GM23338 (cell line): ENCODE measurements around the gene LRRC25. TPM values are rescaled to one million over a fixed set of nuclear protein-coding genes. Genes with fewer than 3 reads are reported as not detected.

ENCODE experiments used
- ATAC-seq: fragments of 200-7000 bp; cut with Tn5 transposase; 3 replicates; pipeline ENCODE4 v1.9.1; 2020
- DNase-seq: peaks from one replicate; pipeline ENCODE4 v3.0.0-alpha.2; 2015; ENCODE audit warnings: low spot score
- H2AFZ ChIP-seq: fragments of 200-600 bp; sonication (generic); 2 replicates; pipeline ENCODE4 v1.8.0; 2016; ENCODE audit warnings: antibody characterized with exemption, mild to moderate bottlenecking, moderate library complexity
- H3F3A ChIP-seq: fragments of 200-600 bp; sonication (generic); replicated peaks from 2 replicates; pipeline ENCODE4 v1.8.0; 2017; ENCODE audit warnings: antibody characterized with exemption, mixed run types, low read depth
- H3K27ac ChIP-seq: fragments of 200-600 bp; sonication (generic); 2 replicates; pipeline ENCODE4 v1.6.1; 2016; ENCODE audit warnings: low read depth
- H3K27me3 ChIP-seq: fragments of 200-600 bp; sonication (generic); 2 replicates; pipeline ENCODE4 v1.8.0; 2016; ENCODE audit warnings: mild to moderate bottlenecking, mixed run types, moderate library complexity; ENCODE audit not compliant: insufficient read depth
- H3K36me3 ChIP-seq: fragments of 200-600 bp; sonication (generic); 2 replicates; pipeline ENCODE4 v1.8.0; 2016; ENCODE audit warnings: mild to moderate bottlenecking; ENCODE audit not compliant: insufficient read depth
- H3K4me1 ChIP-seq: fragments of 200-600 bp; sonication (generic); 2 replicates; pipeline ENCODE4 v1.8.0; 2016; ENCODE audit warnings: mild to moderate bottlenecking, moderate library complexity; ENCODE audit not compliant: insufficient read depth
- H3K4me2 ChIP-seq: fragments of 200-600 bp; sonication (generic); 2 replicates; pipeline ENCODE4 v1.7.1; 2017; ENCODE audit warnings: mixed run types
- H3K4me3 ChIP-seq: fragments of 200-600 bp; sonication (generic); 2 replicates; pipeline ENCODE4 v1.6.1; 2016; ENCODE audit warnings: mixed run types
- H3K79me2 ChIP-seq: fragments of 200-600 bp; sonication (generic); replicated peaks from 2 replicates; pipeline ENCODE4 v1.8.0; 2017; ENCODE audit warnings: mild to moderate bottlenecking; ENCODE audit not compliant: insufficient read depth
- H3K9me2 ChIP-seq: fragments of 200-600 bp; sonication (generic); 2 replicates; pipeline ENCODE4 v1.8.0; 2017; ENCODE audit not compliant: insufficient read depth
- H4K20me1 ChIP-seq: fragments of 200-600 bp; sonication (generic); replicated peaks from 2 replicates; pipeline ENCODE4 v1.8.0; 2017; ENCODE audit warnings: mild to moderate bottlenecking; ENCODE audit not compliant: insufficient read depth
- H3K27ac Mint-ChIP-seq: 2 replicates; pipeline ENCODE4 v1.8.0; 2020; ENCODE audit warnings: inconsistent platforms, mild to moderate bottlenecking, moderate library complexity, mixed read lengths
- H3K27me3 Mint-ChIP-seq: 3 replicates; pipeline ENCODE4 v1.8.0; 2022; ENCODE audit warnings: low read depth, mild to moderate bottlenecking, moderate library complexity, mixed read lengths, inconsistent platforms; ENCODE audit not compliant: insufficient read depth, poor library complexity
- H3K36me3 Mint-ChIP-seq: 3 replicates; pipeline ENCODE4 v1.8.0; 2021; ENCODE audit warnings: low read depth, mild to moderate bottlenecking, inconsistent platforms, moderate library complexity, mixed read lengths
- H3K4me1 Mint-ChIP-seq: 3 replicates; pipeline ENCODE4 v1.8.0; 2020; ENCODE audit warnings: mild to moderate bottlenecking, inconsistent platforms, mixed read lengths
- H3K4me3 Mint-ChIP-seq: 3 replicates; pipeline ENCODE4 v1.8.0; 2021; ENCODE audit warnings: moderate library complexity, mild to moderate bottlenecking, inconsistent platforms, mixed read lengths
- H3K9me3 Mint-ChIP-seq: 3 replicates; pipeline ENCODE4 v1.8.0; 2020; ENCODE audit warnings: moderate library complexity, mild to moderate bottlenecking, inconsistent platforms, mixed read lengths
- CREB1 ChIP-seq: fragments of 250-450 bp; sonication (Bioruptor Pico); IDR thresholded peaks from 2 replicates; pipeline ENCODE4 v1.5.0; 2020; ENCODE audit warnings: low read depth, mild to moderate bottlenecking, moderate library complexity
- CTCF ChIP-seq, 2 experiments: fragments of 200-600 bp in 1 of 2; sonication (generic) in 1 of 2; conservative IDR thresholded peaks; 2 replicates each; pipeline versions ENCODE4 v1.5.1 to v1.6.1; 2016 to 2017; ENCODE audit warnings: antibody characterized with exemption in 2 of 2, low read depth in 2 of 2, mild to moderate bottlenecking in 2 of 2, moderate library complexity in 1 of 2
- ETS1 ChIP-seq: IDR thresholded peaks from 2 replicates; pipeline ENCODE4 v1.6.1; 2016; ENCODE audit warnings: antibody characterized with exemption
- EZH2 ChIP-seq: fragments of 200-600 bp; sonication (generic); IDR thresholded peaks from one replicate; pipeline ENCODE4 v1.8.0; 2017; ENCODE audit warnings: antibody characterized with exemption, mild to moderate bottlenecking, low read depth; ENCODE audit not compliant: unreplicated experiment
- EZH2phosphoT487 ChIP-seq: fragments of 200-600 bp; sonication (generic); IDR thresholded peaks from one replicate; pipeline ENCODE4 v1.8.1; 2018; ENCODE audit warnings: antibody characterized with exemption; ENCODE audit not compliant: unreplicated experiment
- JUNB ChIP-seq: IDR thresholded peaks from one replicate; pipeline ENCODE4 v1.6.1; 2016; ENCODE audit warnings: antibody characterized with exemption; ENCODE audit not compliant: unreplicated experiment
- NANOG ChIP-seq: IDR thresholded peaks from 2 replicates; pipeline ENCODE4 v1.6.1; 2016; ENCODE audit warnings: antibody characterized with exemption, borderline replicate concordance
- POLR2AphosphoS5 ChIP-seq: IDR thresholded peaks from 2 replicates; pipeline ENCODE4 v1.6.1; 2016; ENCODE audit warnings: antibody characterized with exemption, low read depth
- STAT1 ChIP-seq: IDR thresholded peaks from one replicate; pipeline ENCODE4 v1.6.1; 2016; ENCODE audit warnings: antibody characterized with exemption; ENCODE audit not compliant: unreplicated experiment
- ZNF114 ChIP-seq: fragments of 250-450 bp; sonication (Bioruptor Pico); IDR thresholded peaks from 2 replicates; pipeline ENCODE4 v1.5.0; 2020; ENCODE audit warnings: mild to moderate bottlenecking, moderate library complexity
- ZNF331 ChIP-seq: fragments of 250-450 bp; sonication (Bioruptor Pico); IDR thresholded peaks from 2 replicates; pipeline ENCODE4 v1.5.0; 2020; ENCODE audit warnings: low read depth, mild to moderate bottlenecking, moderate library complexity
- polyA plus RNA-seq: library from polyadenylated mRNA; unstranded; fragments of >200 nt; fragmentation: Nextera tagmentation; extraction: Ambion mirVana; gene quantifications from 2 replicates; pipeline ENCODE4 v1.2.1, GENCODE V29; 2016
- total RNA-seq: library from RNA; depleted of rRNA; stranded (reverse); fragments of >200 nt; shearing (Covaris generic); gene quantifications from 2 replicates; pipeline ENCODE4 v1.2.3, GENCODE V29; 2014
- TF ChIP-seq, protein P1 (sequence below): IDR thresholded peaks from one replicate; pipeline ENCODE4 v1.6.1; 2018; ENCODE audit warnings: antibody characterized with exemption; ENCODE audit not compliant: unreplicated experiment

LRRC25 gene
- total and polyA plus RNA-seq, 2 experiments from 2014 or later, result 0.17 to 0.24 TPM

DNA sequence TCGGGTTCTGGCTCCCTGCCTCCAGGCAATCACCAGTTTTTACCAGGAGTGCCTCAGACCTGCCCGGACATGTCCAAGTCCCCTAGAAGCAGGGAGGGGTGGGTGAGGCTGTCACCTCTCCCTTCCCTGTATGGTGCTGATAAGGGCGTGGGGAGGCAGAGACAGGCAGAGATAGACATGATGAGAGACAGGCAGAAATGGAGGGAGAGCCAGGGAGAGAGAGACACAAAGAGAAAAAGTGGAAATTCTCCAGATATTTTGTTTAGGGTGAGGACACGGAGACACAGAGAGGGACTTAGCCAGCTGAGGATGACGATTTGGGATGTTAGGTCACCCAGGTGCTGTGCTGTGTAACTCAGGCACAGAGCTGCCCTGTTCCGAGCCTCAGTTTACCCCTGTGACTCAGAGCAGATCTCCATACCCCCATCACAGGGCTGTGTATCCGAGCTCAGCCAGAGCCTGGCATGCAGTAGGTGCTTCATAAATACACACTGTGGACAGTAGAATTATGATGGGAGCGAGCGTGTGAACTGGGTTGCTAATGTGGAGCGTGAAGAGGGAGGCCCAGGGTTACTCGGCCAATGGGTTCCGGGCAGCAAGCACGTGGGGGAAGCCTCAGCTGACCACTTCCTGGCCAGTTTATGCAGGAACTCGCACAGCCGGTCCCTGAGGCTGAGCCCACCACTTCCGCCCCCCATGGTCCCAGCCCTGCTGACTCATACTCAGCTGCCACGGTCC is 23.4 kb downstream of the LRRC25 start:
- Histone ChIP-seq H3K79me2 (no peaks in the 10 kb centered on the region), H4K20me1 (no peaks in the 10 kb centered on the region), H3K4me2 (peak overlapping the region; percentile 19; the same call in 1 of the 2 replicates), H3K4me1 (peaks cover 23% of the 10 kb centered on the region), H3K36me3 (no peaks in the 10 kb centered on the region), H3K4me3 (no peak overlapping the region), H3K27me3 (no peaks in the 10 kb centered on the region), H3K9me2 (no peaks in the 10 kb centered on the region), H3K27ac (peak overlapping the region; percentile 87), H2AFZ (no peak overlapping the region; the same call in 1 of the 2 replicates), H3F3A (0 out of 2 replicates have a peak, but pooled peaks cover 22% of the 10 kb centered on the region)
- peak; percentile 88 for ATAC-seq
- DNase-seq, result peak; percentile 96
- peaks cover 11% of the 10 kb centered on the region for H3K27me3 Mint-ChIP-seq
- H3K27ac Mint-ChIP-seq, result peak overlapping the region; percentile 95
- peaks cover 3% of the 10 kb centered on the region; the same call in 2 of the 3 replicates for H3K36me3 Mint-ChIP-seq
- TF ChIP-seq ETS1 (peak; percentile 86; the same call in 1 of the 2 replicates), POLR2AphosphoS5 (0 out of 2 replicates have a peak, but pooled peaks have one; percentile 18), ZNF331 (CRISPR knock-in tag) (no peak), NANOG (no peak)
- no peak overlapping the region for H3K4me3 Mint-ChIP-seq
- H3K9me3 Mint-ChIP-seq, result peaks cover 6% of the 10 kb centered on the region; the same call in 2 of the 3 replicates
- peaks cover 19% of the 10 kb centered on the region for H3K4me1 Mint-ChIP-seq

DNA sequence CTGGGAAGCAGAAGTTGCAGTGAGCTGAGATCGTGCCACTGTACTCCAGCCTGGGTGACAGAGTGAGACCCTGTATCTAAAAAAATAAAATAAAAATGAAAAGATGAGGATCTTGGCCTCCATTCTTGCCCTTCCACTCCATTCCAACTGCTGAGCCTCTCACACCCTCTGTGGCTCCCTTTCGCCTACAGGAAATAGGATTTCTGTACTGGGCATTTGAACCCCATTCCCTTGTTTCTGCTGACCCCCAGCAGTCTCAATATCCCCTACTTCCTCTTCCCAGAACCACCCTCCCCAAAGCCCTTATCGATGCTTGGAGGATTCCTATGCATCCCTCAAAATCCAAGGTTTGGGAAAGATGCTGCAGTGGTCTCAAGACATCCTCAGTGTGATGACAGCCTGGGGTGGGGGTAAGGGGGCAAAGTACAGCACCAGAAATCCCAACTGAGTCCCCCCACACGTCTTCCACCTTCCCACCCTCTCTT is 24.0 kb downstream of the LRRC25 start:
- Histone ChIP-seq H4K20me1 (no peaks in the 10 kb centered on the region), H3K27me3 (no peaks in the 10 kb centered on the region), H3F3A (peaks cover 22% of the 10 kb centered on the region; the same call in 1 of the 2 replicates), H3K27ac (peak overlapping the region; percentile 87), H3K4me2 (peak overlapping the region; percentile 19; the same call in 1 of the 2 replicates), H3K79me2 (no peaks in the 10 kb centered on the region), H3K9me2 (no peaks in the 10 kb centered on the region), H3K4me3 (no peak overlapping the region), H3K36me3 (no peaks in the 10 kb centered on the region), H3K4me1 (peaks cover 28% of the 10 kb centered on the region), H2AFZ (no peak overlapping the region; the same call in 1 of the 2 replicates)
- H3K4me3 Mint-ChIP-seq, result no peak overlapping the region
- H3K4me1 Mint-ChIP-seq, result peaks cover 19% of the 10 kb centered on the region
- H3K9me3 Mint-ChIP-seq, result peaks cover 6% of the 10 kb centered on the region; the same call in 2 of the 3 replicates
- ATAC-seq, result no peak
- no peak for DNase-seq
- peaks cover 13% of the 10 kb centered on the region for H3K27me3 Mint-ChIP-seq
- H3K36me3 Mint-ChIP-seq, result peaks cover 3% of the 10 kb centered on the region; the same call in 2 of the 3 replicates
- peak overlapping the region; percentile 95 for H3K27ac Mint-ChIP-seq
- TF ChIP-seq NANOG (no peak), ZNF114 (CRISPR knock-in tag) (no peak), CTCF (conservative IDR thresholded peaks at IDR 0.05; ENCODE audit: low read depth in 2 of 2) (no peak), JUNB (no peak), CREB1 (CRISPR knock-in tag) (no peak), EZH2 (no peak), ETS1 (no peak), EZH2phosphoT487 (no peak), ZNF331 (CRISPR knock-in tag) (no peak), STAT1 (no peak), POLR2AphosphoS5 (no peak)
- TF ChIP-seq, protein P1, sequence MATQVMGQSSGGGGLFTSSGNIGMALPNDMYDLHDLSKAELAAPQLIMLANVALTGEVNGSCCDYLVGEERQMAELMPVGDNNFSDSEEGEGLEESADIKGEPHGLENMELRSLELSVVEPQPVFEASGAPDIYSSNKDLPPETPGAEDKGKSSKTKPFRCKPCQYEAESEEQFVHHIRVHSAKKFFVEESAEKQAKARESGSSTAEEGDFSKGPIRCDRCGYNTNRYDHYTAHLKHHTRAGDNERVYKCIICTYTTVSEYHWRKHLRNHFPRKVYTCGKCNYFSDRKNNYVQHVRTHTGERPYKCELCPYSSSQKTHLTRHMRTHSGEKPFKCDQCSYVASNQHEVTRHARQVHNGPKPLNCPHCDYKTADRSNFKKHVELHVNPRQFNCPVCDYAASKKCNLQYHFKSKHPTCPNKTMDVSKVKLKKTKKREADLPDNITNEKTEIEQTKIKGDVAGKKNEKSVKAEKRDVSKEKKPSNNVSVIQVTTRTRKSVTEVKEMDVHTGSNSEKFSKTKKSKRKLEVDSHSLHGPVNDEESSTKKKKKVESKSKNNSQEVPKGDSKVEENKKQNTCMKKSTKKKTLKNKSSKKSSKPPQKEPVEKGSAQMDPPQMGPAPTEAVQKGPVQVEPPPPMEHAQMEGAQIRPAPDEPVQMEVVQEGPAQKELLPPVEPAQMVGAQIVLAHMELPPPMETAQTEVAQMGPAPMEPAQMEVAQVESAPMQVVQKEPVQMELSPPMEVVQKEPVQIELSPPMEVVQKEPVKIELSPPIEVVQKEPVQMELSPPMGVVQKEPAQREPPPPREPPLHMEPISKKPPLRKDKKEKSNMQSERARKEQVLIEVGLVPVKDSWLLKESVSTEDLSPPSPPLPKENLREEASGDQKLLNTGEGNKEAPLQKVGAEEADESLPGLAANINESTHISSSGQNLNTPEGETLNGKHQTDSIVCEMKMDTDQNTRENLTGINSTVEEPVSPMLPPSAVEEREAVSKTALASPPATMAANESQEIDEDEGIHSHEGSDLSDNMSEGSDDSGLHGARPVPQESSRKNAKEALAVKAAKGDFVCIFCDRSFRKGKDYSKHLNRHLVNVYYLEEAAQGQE, result no peak
